D721Med (cell line): ENCODE measurements around the gene TYSND1.
A peak's percentile ranks its signal among the peaks of the same experiment; 100 is the strongest.

ENCODE experiments used
- DNase-seq: peaks from one replicate; pipeline ENCODE4 v3.0.0; 2011; ENCODE audit warnings: low spot score; ENCODE audit not compliant: insufficient read length
- FAIRE-seq: peaks from 2 replicates; lab custom pipeline; 2011; peaks lifted over from hg19 to GRCh38; lab: Jason Lieb, UNC
- CTCF ChIP-seq: IDR thresholded peaks from 2 replicates; pipeline ENCODE4 v1.5.1; 2012; ENCODE audit warnings: mild to moderate bottlenecking, control low read depth; ENCODE audit not compliant: insufficient read depth; ENCODE audit errors: missing control alignments

TYSND1 gene

DNA sequence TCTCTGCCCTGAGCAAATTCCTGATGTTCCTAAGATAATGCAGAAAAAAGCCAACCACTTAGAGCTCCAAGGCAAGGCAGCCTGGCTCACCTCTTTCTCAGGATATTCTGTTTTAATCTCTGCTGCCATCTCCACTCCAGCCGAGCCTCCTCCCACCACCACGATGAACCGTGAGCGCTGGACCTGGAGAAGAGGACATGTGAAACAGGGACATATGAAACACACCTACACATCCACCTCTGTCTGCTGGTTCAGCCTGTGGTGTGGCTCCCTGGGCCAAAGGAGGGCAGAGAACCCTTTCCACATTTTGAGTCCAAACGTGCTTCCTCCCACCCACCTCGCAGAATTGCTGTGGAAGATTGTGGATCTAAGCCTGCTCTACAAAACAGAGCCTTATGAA lies 26.1 kb downstream of the TYSND1 start:
- DNase-seq: no peak
- no peak for TF ChIP-seq CTCF
- no peak for FAIRE-seq

DNA sequence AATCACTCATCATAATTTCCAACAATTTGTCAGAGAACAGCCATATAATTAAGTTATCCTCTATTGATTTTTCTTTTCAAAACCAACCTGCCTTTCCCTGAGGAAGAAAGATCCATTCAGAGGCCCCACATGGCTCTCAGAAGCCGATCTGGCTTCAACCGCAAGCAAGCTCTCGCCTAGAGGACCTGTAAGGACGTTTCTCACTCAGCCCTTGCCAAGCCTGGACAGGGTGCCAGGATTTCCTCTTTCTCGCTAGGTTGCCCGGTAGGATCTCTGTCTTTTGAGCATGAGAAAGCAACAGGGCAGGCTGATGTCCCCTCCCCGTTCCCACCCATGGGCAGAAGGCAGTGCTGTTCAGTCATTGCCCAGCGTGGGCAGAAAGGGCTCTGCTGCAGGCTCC lies 26.9 kb downstream of the TYSND1 start:
- no peak for DNase-seq
- FAIRE-seq: no peak
- TF ChIP-seq CTCF: no peak

DNA sequence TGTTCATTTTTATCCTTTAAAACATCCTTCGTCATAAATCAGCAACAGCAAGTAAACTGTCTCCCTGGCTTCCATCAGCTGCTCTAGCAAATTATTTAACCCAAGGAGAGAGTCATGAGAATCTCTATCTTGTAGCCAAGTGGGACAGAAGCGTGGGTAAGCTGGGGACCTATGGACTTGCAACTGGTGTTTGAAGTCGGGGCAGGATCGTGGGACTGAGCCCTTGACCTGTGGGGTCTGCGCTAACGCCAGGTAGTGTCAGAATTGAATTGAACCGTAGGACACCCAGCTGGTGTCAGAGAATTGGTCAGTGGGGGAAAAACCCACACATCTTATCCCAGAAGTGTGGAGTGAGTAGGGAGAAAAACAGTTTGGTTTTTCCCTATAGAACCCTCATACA lies 27.3 kb downstream of the TYSND1 start:
- DNase-seq (no peak), FAIRE-seq (no peak)
- no peak for TF ChIP-seq CTCF

GRCh38 chr10:70118196-70118595 lies 28.3 kb downstream of the TYSND1 start:
- no peak for DNase-seq
- FAIRE-seq: no peak
- TF ChIP-seq CTCF: no peak

DNA sequence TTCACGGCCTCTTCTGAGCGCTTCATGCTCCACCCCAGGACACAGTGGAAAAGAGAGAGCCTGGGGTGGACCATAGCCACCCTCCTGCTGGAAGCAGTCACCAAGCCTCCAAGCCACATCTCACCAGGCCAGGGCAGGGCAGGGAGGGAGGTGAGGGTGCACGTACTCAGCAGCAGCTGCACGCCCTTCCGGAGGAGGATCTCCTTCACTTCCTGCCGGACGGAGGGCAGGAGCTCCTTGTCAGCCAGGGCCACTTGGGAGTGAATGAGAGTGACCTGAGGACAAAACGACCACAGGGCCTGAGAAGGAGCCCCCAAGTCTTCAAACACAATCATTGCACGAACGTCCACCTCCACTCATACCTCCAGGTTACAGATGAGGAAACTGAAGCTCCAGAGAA lies 28.9 kb downstream of the TYSND1 start:
- DNase-seq (no peak), FAIRE-seq (no peak)
- no peak for TF ChIP-seq CTCF

DNA sequence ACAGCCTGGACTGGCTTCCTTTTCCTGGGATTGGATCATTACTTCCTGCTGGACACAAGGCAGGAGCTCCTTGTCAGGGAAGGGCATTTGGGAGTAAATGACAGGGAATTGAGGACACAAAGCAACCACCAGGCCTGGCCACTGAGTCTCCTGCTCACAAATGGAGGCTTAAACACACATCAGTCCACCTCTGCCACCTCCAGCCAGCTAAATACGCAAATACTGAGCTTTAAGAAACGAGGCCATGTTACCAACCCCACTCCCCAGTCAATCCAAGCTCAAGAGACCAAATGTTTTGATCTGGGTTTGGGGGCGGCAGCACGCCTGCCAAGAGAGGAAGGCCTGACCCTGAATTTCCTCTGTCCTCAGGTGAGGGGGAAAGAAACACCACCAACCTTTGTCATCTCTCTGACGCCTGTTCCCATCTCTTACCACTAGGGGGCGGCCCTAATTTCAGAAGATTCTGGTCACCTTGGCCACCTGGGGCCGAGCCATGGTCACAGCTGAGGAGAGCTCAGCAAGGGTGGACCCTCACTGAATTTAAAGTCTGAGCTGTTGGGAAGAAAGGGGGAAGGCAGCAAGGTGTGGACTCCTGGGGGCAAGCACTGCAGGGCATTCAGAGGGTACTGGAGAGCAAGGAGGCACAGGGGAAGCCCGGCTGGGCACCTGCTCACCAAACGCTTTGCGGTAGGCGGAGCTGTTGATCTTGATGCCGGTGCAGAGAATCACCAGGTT lies 30.4 kb downstream of the TYSND1 start:
- DNase-seq (peak; percentile 59), FAIRE-seq (no peak)
- TF ChIP-seq CTCF: peak; percentile 75

GRCh38 chr10:70114902-70115301 lies 31.6 kb downstream of the TYSND1 start:
- TF ChIP-seq CTCF: no peak
- DNase-seq (no peak), FAIRE-seq (no peak)
